K562 (cell line): ENCODE measurements around the gene KCNK4. TPM values are rescaled to one million over a fixed set of nuclear protein-coding genes. Genes with fewer than 3 reads are reported as not detected.
A peak's percentile ranks its signal among the peaks of the same experiment; 100 is the strongest.

ENCODE experiments used
- ARID1B ChIP-seq: fragments of 450-650 bp; IDR thresholded peaks from 2 replicates; pipeline ENCODE4 v1.6.1; 2016; ENCODE audit warnings: antibody characterized with exemption, mild to moderate bottlenecking, inconsistent platforms
- ETS2 ChIP-seq: IDR thresholded peaks from 2 replicates; pipeline ENCODE4 v1.6.1; 2016; ENCODE audit warnings: borderline replicate concordance, missing genetic modification characterization, mild to moderate bottlenecking, moderate library complexity, missing compliant biosample characterization; ENCODE audit not compliant: poor library complexity, severe bottlenecking
- HSF4 ChIP-seq: fragments of 250-450 bp; sonication (Bioruptor Pico); IDR thresholded peaks from 2 replicates; pipeline ENCODE4 v2.1.2; 2022; ENCODE audit warnings: mild to moderate bottlenecking, moderate library complexity, borderline replicate concordance
- KDM1A ChIP-seq, 2 experiments: fragments of 450-650 bp; IDR thresholded peaks; 2 replicates each; pipeline ENCODE4 v1.6.1; 2016; ENCODE audit warnings: mild to moderate bottlenecking in 2 of 2
- NFXL1 ChIP-seq: fragments of 450-650 bp; formaldehyde crosslinking; IDR thresholded peaks from 2 replicates; pipeline ENCODE4 v1.4.0; 2021; ENCODE audit warnings: mild to moderate bottlenecking
- PHF21A ChIP-seq: fragments of 450-650 bp; IDR thresholded peaks from 2 replicates; pipeline ENCODE4 v1.6.1; 2017; ENCODE audit warnings: low read depth, borderline replicate concordance
- POLR2H ChIP-seq: IDR thresholded peaks from 2 replicates; pipeline ENCODE4 v1.6.1; 2016; ENCODE audit warnings: missing genetic modification characterization, low read depth, mild to moderate bottlenecking, control low read depth, missing compliant biosample characterization, moderate library complexity
- SMAD2 ChIP-seq: fragments of 150-350 bp; IDR thresholded peaks from 2 replicates; pipeline ENCODE4 v1.6.1; 2014; ENCODE audit warnings: low read depth, mild to moderate bottlenecking, low read length
- TAL1 ChIP-seq: fragments of 450-650 bp; IDR thresholded peaks from 2 replicates; pipeline ENCODE4 v1.6.1; 2016; ENCODE audit warnings: mild to moderate bottlenecking
- TOE1 ChIP-seq, 2 experiments: fragments of 450-650 bp in 1 of 2; sonication (generic) in 1 of 2; formaldehyde crosslinking in 1 of 2; IDR thresholded peaks; 2 replicates each; pipeline versions ENCODE4 v1.7.1 to v1.8.0; 2016 to 2022; ENCODE audit warnings: borderline replicate concordance in 2 of 2, mild to moderate bottlenecking in 2 of 2, antibody characterized with exemption in 1 of 2, inconsistent platforms in 1 of 2, low read depth in 1 of 2, missing genetic modification reagents in 1 of 2, moderate library complexity in 1 of 2
- XRCC4 ChIP-seq: IDR thresholded peaks from one replicate; pipeline ENCODE4 v1.6.1; 2011; ENCODE audit not compliant: insufficient read depth, insufficient read length; ENCODE audit errors: extremely low read depth
- ZNF12 ChIP-seq: sonication (generic); formaldehyde crosslinking; IDR thresholded peaks from 2 replicates; pipeline ENCODE4 v1.4.0; 2020; ENCODE audit warnings: mild to moderate bottlenecking, missing genetic modification reagents
- ZNF134 ChIP-seq: fragments of 250-450 bp; sonication (Bioruptor Pico); conservative IDR thresholded peaks from 2 replicates; pipeline ENCODE4 v1.4.0; 2020
- ZNF253 ChIP-seq: fragments of 250-450 bp; sonication (Bioruptor Pico); conservative IDR thresholded peaks from 2 replicates; pipeline ENCODE4 v1.6.1; 2021; ENCODE audit warnings: mild to moderate bottlenecking
- ZSCAN32 ChIP-seq: fragments of 450-650 bp; formaldehyde crosslinking; IDR thresholded peaks from 2 replicates; pipeline ENCODE4 v1.4.0; 2020; ENCODE audit warnings: mild to moderate bottlenecking, moderate library complexity
- polyA plus RNA-seq, 8 experiments: library from polyadenylated mRNA; depleted of rRNA in 4 of 8; stranded (reverse) in 5 of 8; unstranded in 3 of 8; fragments of >200 nt; fragmentation: Nextera tagmentation in 2 of 8; fragmentation: Illumina TruSeq in 1 of 8; extraction: Ambion mirVana in 2 of 8; extraction: Trizol in 1 of 8; gene quantifications; 2 replicates each; pipeline versions ENCODE4 v1.2.1 to v1.2.3, GENCODE V29; 2011 to 2014; ENCODE audit warnings: inconsistent platforms in 1 of 8, missing spikeins in 1 of 8
- total RNA-seq, 7 experiments: library from RNA; depleted of rRNA in 6 of 7; stranded (reverse); fragments of >200 nt in 6 of 7; fragmentation: Illumina TruSeq in 2 of 7; extraction: Trizol in 2 of 7; gene quantifications; 2 replicates each; pipeline versions ENCODE4 v1.2.1 to v1.2.3, GENCODE V29; 2011 to 2021; ENCODE audit warnings: low replicate concordance in 1 of 7
- TF ChIP-seq, protein P1 (sequence below): sonication (generic); formaldehyde crosslinking; IDR thresholded peaks from 2 replicates; pipeline ENCODE4 v1.8.0; 2022; ENCODE audit warnings: missing genetic modification reagents, mild to moderate bottlenecking, moderate library complexity, borderline replicate concordance
- TF ChIP-seq, protein P2 (sequence below): fragments of 250-450 bp; sonication (Bioruptor Pico); IDR thresholded peaks from 2 replicates; pipeline ENCODE4 v1.6.1; 2021; ENCODE audit warnings: mild to moderate bottlenecking
- TF ChIP-seq, protein P3 (sequence below): fragments of 450-650 bp; IDR thresholded peaks from 2 replicates; pipeline ENCODE4 v1.6.1; 2018; ENCODE audit not compliant: partially characterized antibody
- TF ChIP-seq, protein P4 (sequence below), 2 experiments: IDR thresholded peaks; 2 replicates each; pipeline ENCODE4 v1.6.1; 2011; ENCODE audit warnings: borderline replicate concordance in 1 of 2, control low read depth in 1 of 2, low read depth in 1 of 2, low read length in 1 of 2, mild to moderate bottlenecking in 1 of 2, mixed read lengths in 1 of 2, moderate library complexity in 1 of 2; ENCODE audit not compliant: insufficient read depth in 1 of 2, insufficient read length in 1 of 2, poor library complexity in 1 of 2, severe bottlenecking in 1 of 2; ENCODE audit errors: extremely low read depth in 1 of 2

The KCNK4 gene
- total and polyA plus RNA-seq, 9 of the 15 experiments (the other 6 are each of a cell fraction or from before 2014, with no cell fraction given) = not detected

DNA sequence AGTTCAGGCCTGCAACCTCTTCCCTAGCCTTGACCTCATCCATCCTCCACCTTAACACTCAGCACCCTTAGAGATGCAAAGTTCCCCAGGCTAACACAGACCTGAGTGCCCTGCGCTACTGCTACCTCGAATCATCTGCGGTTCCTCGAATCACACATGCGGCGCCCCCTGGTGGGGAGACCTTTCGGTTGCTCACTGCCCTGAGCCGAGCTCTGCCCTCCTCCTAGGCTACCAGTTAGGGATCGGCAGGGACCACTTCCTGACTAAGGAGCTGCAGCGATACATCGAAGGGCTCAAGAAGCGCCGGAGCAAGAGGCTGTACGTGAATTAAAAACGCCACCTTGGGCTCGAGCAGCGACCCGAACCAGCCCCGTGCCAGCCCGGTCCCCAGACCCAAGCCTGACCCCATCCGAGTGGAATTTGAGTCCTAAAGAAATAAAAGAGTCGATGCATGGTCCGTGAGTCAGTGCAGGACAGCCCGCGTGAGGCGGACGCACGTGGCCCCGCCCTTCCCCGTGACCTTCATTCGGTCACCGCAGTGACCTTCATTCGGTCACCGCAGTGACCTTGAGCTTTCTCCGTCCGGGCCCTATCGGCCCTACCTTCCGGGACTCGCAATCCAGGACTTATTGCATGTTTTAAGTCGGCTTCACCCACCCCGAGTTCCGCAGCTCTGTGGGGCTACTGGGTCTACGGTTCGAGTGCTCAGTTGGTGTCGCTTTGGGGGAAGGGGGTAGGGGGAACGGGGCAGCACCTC lies 13.4 kb downstream of the KCNK4 start (continued):
- TF ChIP-seq, protein P1, sequence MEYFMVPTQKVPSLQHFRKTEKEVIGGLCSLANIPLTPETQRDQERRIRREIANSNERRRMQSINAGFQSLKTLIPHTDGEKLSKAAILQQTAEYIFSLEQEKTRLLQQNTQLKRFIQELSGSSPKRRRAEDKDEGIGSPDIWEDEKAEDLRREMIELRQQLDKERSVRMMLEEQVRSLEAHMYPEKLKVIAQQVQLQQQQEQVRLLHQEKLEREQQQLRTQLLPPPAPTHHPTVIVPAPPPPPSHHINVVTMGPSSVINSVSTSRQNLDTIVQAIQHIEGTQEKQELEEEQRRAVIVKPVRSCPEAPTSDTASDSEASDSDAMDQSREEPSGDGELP (CRISPR knock-in tag) = peak; percentile 89
- no peak for TF ChIP-seq ZNF12 (CRISPR knock-in tag)
- TF ChIP-seq TAL1 = no peak
- no peak for TF ChIP-seq SMAD2
- TF ChIP-seq ETS2 (tag) = no peak
- peak; percentile 78 for TF ChIP-seq POLR2H (tag)
- TF ChIP-seq KDM1A (IDR thresholded peaks at IDR 0.05) = no peak
- TF ChIP-seq, protein P2, sequence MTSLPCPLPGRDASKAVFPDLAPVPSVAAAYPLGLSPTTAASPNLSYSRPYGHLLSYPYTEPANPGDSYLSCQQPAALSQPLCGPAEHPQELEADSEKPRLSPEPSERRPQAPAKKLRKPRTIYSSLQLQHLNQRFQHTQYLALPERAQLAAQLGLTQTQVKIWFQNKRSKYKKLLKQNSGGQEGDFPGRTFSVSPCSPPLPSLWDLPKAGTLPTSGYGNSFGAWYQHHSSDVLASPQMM = no peak
- no peak for TF ChIP-seq ZSCAN32 (CRISPR knock-in tag)
- TF ChIP-seq ARID1B = peak; percentile 45; the same call in 1 of the 2 replicates
- TF ChIP-seq ZNF253 (CRISPR knock-in tag) = no peak
- TF ChIP-seq, protein P3, sequence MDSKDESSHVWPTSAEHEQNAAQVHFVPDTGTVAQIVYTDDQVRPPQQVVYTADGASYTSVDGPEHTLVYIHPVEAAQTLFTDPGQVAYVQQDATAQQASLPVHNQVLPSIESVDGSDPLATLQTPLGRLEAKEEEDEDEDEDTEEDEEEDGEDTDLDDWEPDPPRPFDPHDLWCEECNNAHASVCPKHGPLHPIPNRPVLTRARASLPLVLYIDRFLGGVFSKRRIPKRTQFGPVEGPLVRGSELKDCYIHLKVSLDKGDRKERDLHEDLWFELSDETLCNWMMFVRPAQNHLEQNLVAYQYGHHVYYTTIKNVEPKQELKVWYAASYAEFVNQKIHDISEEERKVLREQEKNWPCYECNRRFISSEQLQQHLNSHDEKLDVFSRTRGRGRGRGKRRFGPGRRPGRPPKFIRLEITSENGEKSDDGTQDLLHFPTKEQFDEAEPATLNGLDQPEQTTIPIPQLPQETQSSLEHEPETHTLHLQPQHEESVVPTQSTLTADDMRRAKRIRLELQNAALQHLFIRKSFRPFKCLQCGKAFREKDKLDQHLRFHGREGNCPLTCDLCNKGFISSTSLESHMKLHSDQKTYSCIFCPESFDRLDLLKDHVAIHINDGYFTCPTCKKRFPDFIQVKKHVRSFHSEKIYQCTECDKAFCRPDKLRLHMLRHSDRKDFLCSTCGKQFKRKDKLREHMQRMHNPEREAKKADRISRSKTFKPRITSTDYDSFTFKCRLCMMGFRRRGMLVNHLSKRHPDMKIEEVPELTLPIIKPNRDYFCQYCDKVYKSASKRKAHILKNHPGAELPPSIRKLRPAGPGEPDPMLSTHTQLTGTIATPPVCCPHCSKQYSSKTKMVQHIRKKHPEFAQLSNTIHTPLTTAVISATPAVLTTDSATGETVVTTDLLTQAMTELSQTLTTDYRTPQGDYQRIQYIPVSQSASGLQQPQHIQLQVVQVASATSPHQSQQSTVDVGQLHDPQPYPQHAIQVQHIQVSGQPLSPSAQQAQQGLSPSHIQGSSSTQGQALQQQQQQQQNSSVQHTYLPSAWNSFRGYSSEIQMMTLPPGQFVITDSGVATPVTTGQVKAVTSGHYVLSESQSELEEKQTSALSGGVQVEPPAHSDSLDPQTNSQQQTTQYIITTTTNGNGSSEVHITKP = no peak
- TF ChIP-seq PHF21A = no peak
- TF ChIP-seq XRCC4 = no peak
- no peak for TF ChIP-seq NFXL1 (CRISPR knock-in tag)
- TF ChIP-seq, protein P4, sequence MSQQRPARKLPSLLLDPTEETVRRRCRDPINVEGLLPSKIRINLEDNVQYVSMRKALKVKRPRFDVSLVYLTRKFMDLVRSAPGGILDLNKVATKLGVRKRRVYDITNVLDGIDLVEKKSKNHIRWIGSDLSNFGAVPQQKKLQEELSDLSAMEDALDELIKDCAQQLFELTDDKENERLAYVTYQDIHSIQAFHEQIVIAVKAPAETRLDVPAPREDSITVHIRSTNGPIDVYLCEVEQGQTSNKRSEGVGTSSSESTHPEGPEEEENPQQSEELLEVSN (IDR thresholded peaks at IDR 0.05; ENCODE audit: borderline replicate concordance in 1 of 2, extremely low read depth in 1 of 2, insufficient read depth in 1 of 2, insufficient read length in 1 of 2, low read depth in 1 of 2, low read length in 1 of 2, poor library complexity in 1 of 2, severe bottlenecking in 1 of 2) = peak in 1 of 2 experiments; percentile 10
- TF ChIP-seq HSF4 (CRISPR knock-in tag) = no peak
- no peak for TF ChIP-seq ZNF134 (CRISPR knock-in tag)
- TF ChIP-seq TOE1 (IDR thresholded peaks at IDR 0.05; ENCODE audit: borderline replicate concordance) = peak; percentile 60; the same call in 1 of the 2 replicates
- TF ChIP-seq TOE1 (CRISPR knock-in tag; IDR thresholded peaks at IDR 0.05; ENCODE audit: borderline replicate concordance, low read depth) = no peak
